ENCODE measurements around the gene SUGP1.

The SUGP1 gene

GRCh38 chr19:19349365-19349764, 29.1 kb upstream of the SUGP1 start:
- TF ChIP-seq CTCF (IDR thresholded peaks at IDR 0.05; ENCODE audit: insufficient read depth, low read length, missing control alignments), result no peak
- POLR2A ChIA-PET, result no interaction called here
- DNase-seq (ENCODE audit: low read depth, low spot score), result no peak
- CTCF ChIA-PET, result interaction anchor here (0.9 to 6.9 kb wide), 3 partner anchors 9 to 12 kb away, joined by 3 to 31 read pairs (median 6); no protein-coding TSS in a partner anchor
- H3K4me3 ChIP-seq (ENCODE audit: low read depth, low read length), result no peak overlapping the region

- TF ChIP-seq CTCF (IDR thresholded peaks at IDR 0.05; ENCODE audit: insufficient read depth, low read length, missing control alignments), result no peak
- no peak for DNase-seq (ENCODE audit: low read depth, low spot score)
- no peak overlapping the region for H3K4me3 ChIP-seq (ENCODE audit: low read depth, low read length)
- CTCF ChIA-PET, result interaction anchor here (0.8 to 6.9 kb wide), 5 partner anchors 10 to 25 kb away, joined by 3 to 31 read pairs (median 5); no protein-coding TSS in a partner anchor
- POLR2A ChIA-PET, result no interaction called here
Observed at GRCh38 chr19:19348266-19348665, 28.0 kb upstream of the SUGP1 start.

- TF ChIP-seq CTCF (IDR thresholded peaks at IDR 0.05; ENCODE audit: insufficient read depth, low read length, missing control alignments), result no peak
- no peak for DNase-seq (ENCODE audit: low read depth, low spot score)
- no peak overlapping the region for H3K4me3 ChIP-seq (ENCODE audit: low read depth, low read length)
- POLR2A ChIA-PET, result no interaction called here
- CTCF ChIA-PET, result interaction anchor here (0.9 to 6.9 kb wide), 8 partner anchors 9 to 163 kb away, joined by 3 to 31 read pairs (median 4); no protein-coding TSS in a partner anchor
Observed at GRCh38 chr19:19347401-19348110, 27.2 kb upstream of the SUGP1 start.

- CTCF ChIA-PET, result interaction anchor here (2.4 kb wide), 1 partner anchor 144 kb away, joined by 11 read pairs; no protein-coding TSS in a partner anchor
- H3K4me3 ChIP-seq (ENCODE audit: low read depth, low read length), result no peak overlapping the region
- POLR2A ChIA-PET, result no interaction called here
Observed at GRCh38 chr19:19345970-19346369, 25.7 kb upstream of the SUGP1 start.

DNA sequence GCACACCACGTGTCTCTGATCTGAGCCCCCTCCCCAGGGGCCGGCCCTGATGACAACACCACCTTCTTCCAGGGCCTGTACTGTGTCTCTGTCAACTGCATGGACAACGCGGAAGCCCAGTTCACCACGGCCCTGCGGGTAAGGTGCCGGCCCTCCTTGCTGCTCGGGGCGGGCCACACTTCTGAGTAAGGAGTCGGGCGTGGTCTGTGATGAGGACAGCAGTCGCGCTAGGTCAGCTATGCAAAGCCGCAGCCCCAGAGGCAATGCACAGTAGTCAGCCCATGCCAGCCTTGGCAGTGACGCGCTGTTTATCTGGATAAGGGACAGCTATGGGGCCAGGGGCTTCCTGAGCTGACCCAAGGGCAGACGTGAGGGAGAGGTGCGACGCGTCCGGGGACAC, 24.9 kb upstream of the SUGP1 start:
- no peak overlapping the region for H3K4me3 ChIP-seq (ENCODE audit: low read depth, low read length)
- DNase-seq (ENCODE audit: low read depth, low spot score), result no peak
- CTCF ChIA-PET, result interaction anchor here (2.4 kb wide), 1 partner anchor 145 kb away, joined by 11 read pairs; no protein-coding TSS in a partner anchor
- POLR2A ChIA-PET, result no interaction called here
- TF ChIP-seq CTCF (IDR thresholded peaks at IDR 0.05; ENCODE audit: insufficient read depth, low read length, missing control alignments), result no peak

More at GRCh38 chr19:19345970-19346369, 25.7 kb upstream of the SUGP1 start:
- TF ChIP-seq CTCF (IDR thresholded peaks at IDR 0.05; ENCODE audit: insufficient read depth, low read length, missing control alignments), result no peak
- no peak for DNase-seq (ENCODE audit: low read depth, low spot score)

- POLR2A ChIA-PET, result no interaction called here
- CTCF ChIA-PET, result interaction anchor here (1.0 to 4.4 kb wide), 9 partner anchors 9 to 197 kb away, joined by 3 to 46 read pairs (median 16); partner anchors contain the start of gene MAU2
- no peak for DNase-seq (ENCODE audit: low read depth, low spot score)
- no peak for TF ChIP-seq CTCF (IDR thresholded peaks at IDR 0.05; ENCODE audit: insufficient read depth, low read length, missing control alignments)
- no peak overlapping the region for H3K4me3 ChIP-seq (ENCODE audit: low read depth, low read length)
Observed at GRCh38 chr19:19343762-19344161, 23.5 kb upstream of the SUGP1 start.

Measured in AG04449 (cell line).